Measurements from ENCODE around the gene FGFR1OP2.

GRCh38 chr12:26970136-26970535 is 31.9 kb downstream of the FGFR1OP2 start:
- TF ChIP-seq, protein P1, sequence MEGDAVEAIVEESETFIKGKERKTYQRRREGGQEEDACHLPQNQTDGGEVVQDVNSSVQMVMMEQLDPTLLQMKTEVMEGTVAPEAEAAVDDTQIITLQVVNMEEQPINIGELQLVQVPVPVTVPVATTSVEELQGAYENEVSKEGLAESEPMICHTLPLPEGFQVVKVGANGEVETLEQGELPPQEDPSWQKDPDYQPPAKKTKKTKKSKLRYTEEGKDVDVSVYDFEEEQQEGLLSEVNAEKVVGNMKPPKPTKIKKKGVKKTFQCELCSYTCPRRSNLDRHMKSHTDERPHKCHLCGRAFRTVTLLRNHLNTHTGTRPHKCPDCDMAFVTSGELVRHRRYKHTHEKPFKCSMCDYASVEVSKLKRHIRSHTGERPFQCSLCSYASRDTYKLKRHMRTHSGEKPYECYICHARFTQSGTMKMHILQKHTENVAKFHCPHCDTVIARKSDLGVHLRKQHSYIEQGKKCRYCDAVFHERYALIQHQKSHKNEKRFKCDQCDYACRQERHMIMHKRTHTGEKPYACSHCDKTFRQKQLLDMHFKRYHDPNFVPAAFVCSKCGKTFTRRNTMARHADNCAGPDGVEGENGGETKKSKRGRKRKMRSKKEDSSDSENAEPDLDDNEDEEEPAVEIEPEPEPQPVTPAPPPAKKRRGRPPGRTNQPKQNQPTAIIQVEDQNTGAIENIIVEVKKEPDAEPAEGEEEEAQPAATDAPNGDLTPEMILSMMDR (IDR thresholded peaks at IDR 0.05), result no peak
- no peak for TF ChIP-seq POLR2A (IDR thresholded peaks at IDR 0.05)

Data from esophagus squamous epithelium (tissue), 4 donors.